GM21717 (cell line): ENCODE results near the gene S100A12.

Source experiments
- ATAC-seq: cut with Tn5 transposase; IDR thresholded peaks from one replicate; pipeline ENCODE4 v1.9.1; 2021; ENCODE audit warnings: mild to moderate bottlenecking, moderate library complexity; ENCODE audit not compliant: unreplicated experiment

S100A12 gene

GRCh38 chr1:153370146-153370545 lies 5.3 kb downstream of the S100A12 start:
- ATAC-seq = no peak

DNA sequence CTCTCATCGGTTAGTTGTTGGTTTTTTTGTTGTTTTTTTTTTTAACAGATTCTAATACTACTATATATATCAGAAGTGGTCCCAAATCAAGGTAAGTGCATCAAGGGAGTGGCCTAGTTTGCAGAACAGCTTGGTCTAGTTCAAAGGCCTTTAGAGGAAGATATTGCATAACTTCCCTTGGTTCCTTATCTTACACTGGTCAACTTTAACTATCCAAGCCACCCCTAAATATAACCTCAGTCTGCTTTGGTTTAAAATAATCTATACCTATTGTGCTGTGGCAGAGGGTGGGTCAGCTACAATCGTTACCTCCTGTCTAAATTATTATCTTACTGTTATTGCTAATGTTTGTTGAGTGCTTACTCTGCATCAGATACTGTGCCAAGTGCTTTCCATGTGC lies 6.9 kb downstream of the S100A12 start:
- no peak for ATAC-seq

- no peak for ATAC-seq
Observed at GRCh38 chr1:153367090-153367489, 8.3 kb downstream of the S100A12 start.

DNA sequence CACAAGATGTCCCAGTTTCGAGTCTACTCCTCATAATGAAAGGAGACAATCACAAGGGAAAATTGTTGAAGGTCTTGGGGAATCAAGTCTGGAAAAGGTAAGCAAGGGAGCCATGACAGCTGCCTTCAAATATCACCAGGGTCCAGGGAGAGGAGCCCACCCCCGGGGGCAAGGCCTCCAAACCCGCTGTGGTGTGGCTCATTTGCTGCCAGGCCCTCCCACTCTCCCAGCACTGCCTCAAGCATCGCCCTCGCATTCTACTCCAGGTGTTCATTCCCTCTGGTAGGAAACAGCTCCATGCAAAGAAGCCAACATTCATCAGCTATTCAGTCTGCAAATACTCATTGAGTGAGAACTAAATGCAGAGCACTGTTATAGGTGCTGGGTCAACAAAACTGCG lies 9.2 kb downstream of the S100A12 start:
- no peak for ATAC-seq

DNA sequence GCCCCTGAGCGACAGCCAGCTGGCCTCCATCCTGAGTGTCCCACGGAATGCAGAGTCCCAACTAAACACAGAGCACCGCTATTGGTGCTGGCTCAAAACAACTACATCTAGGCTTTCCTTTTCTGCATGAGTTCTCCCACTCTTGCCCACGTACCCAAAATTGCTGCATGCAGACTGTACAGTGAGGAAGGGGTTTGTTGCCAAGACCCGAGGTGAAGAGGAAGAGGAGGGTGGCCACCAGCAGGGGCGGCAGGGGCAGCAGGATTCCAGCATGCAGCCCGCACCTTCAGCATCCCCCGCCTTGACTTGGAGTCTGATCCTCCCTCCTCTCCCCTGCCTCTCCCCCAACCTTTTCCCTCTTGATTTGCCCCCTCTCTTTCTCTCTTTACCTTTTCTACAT lies 9.7 kb downstream of the S100A12 start:
- no peak for ATAC-seq

DNA sequence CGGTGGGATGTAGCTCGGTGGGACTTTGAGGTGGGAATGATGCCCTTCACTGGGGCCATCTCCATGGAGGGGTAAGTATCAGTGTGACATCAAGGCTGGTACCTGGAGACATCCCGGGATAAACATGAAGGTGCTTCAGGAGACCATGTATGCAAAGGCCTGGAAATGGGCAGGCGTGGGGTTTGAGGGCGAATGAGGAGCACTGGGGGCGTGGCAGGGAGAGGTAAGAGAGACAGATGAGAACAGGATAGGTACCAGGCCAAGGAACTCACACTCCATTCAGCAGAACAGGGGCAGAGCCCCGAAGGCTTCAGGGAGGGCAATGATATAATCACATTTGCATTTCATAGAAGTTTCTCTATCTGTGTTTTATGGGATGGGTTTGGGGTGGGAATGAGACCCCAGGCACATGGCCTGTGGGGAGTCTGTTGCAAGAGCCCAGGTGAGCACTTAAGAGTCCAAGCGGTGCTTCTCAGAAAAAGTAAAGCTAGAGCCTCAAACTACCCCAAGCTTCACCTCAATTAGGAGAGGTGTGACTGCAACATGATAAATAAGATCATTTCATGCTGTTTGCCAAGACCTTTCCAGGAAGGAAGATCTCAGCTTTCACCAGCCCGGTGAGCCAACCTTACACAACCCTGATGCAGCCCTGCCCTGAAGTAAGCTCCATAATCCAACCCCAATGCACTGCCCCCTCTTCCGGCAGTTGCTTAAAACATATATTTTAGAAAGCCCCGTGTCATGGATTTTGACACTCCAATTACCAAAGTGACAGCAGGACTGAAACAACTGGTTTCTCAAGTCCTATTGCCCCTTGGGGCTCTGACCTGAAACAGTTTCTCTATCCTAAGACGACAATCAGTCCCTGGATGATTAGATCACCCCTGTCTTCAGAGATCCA lies 10.4 kb downstream of the S100A12 start:
- no peak for ATAC-seq

GRCh38 chr1:153364156-153364555 lies 11.3 kb downstream of the S100A12 start:
- no peak for ATAC-seq

DNA sequence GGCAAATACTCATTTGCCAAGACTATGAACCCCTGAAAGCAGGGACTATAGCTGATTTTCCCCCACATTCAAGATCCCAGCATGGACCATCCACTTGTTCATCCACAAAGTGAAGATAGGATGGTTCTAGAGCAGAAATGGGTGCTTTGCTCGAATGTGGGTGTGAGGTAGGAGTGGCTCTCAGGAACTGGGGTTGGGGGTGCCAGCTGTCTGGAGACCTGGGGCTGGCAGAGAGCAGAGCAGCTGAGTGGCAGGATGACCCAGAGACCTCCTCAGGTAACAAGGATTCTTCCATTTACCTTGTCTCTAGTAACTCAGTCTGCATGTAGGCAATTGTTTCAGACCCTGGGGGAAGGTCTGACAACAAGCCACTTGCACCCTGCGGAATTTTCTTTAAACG lies 11.8 kb downstream of the S100A12 start:
- ATAC-seq = no peak

DNA sequence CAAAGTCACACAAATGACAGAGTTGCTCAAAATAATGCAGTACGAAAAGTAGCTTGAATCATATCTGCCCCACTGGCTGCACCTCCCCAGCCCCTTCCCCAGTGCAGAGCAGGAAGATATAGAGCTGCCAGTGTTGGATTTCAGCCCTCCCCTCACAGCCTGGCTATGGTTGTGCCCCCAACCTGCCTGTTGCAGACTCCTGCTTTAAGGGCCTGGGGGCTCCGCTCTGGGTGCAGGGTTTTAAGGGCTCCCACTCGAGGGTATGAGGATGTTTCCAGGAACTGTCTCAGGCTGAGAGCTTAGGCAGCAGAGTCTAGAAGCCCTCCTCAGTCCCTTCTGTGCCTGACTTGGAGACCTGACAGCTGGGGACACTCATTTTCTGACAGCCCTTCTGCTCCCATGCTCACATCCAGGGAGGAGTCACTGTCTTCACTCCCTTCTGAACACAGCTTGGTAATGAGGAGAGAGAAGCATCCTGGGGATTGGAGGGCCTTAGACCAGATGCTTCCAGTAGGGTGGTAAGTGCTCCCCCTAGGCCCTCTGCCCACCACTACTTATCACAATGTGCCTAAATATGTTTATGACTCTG lies 13.1 kb downstream of the S100A12 start:
- ATAC-seq = no peak

DNA sequence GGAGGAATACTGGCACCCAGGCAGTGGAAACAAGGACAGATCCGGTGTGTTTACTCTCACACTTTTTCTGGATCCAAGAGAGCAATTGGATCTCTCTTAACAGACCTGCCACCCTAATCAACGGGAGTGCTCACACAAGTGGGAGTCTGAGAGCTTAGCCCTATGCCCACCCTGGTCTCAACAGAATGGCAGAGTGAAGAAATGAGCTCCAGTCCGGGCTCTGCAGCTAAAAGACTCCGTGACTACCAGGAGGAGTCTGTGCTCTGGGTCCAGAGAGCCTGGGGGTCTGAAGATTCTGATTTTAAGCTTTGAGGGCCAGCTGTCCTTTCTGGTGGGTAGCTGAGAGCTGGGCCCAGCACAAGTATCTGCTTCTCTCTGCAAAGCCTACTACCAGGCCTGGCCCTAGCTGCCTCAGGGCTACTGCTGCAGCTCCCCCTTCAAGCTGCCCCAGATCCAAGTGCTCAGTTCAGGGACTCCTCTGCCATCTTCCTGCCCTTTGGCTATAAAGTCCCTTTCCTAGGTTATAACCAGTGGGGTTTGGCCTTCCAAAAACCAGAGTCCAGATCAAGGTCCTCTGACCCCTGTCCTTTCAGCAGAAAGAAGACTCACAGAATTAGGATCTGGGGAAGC lies 13.8 kb downstream of the S100A12 start:
- ATAC-seq = no peak

- no peak for ATAC-seq
Observed at GRCh38 chr1:153360592-153361479, 14.6 kb downstream of the S100A12 start.

DNA sequence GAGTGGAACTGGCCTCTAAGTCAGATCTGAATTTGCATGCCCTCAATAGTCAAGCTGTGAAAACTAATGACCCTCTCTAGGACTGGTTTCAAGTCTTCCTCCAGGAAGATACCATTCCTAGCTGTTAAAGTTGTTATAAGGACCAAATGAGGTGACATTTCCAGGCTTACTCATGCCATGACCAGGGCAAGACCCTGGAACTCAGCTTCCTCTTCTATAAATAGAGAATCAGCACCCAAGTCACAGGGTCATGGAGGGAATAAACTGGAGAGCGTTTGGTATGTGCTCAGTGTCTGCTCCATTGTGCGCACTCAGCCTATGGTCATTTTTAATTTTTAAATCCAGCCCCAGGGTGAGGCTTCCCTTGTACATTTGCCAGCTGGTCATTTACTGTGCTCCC lies 15.2 kb downstream of the S100A12 start:
- ATAC-seq = no peak

DNA sequence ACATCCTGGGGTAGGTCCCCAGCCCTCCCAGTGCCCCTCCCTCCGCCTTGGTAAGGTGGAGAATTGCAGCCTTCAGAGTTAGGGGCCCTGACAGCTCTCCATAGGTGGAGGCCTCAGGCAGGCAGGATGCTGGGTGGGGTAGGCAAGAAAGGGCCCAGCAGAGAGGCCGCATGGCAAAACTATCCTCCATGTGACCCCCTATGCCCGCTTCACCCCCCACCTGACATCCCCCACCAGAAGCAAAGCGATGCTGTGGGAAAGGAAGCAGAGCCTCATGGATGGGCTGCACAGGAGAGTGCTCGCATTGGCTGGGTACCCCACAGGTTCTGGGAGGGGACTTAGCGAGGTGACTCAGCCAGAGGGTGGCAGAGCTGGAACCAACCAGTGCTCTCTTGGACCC lies 16.2 kb downstream of the S100A12 start:
- ATAC-seq = no peak

DNA sequence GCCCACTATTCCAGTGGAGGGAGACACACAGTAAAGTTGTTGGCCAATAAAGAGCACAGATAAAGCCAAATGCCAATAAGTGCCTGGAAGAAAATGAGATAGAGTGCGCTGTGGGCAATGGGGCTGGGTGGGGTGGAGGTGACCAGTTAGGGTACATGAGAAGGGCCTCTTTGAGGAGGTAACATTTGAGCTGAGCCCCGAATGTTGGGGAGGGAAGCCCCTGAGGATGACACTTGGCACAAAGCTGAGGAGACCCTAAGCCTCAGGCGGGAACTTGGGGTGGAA lies 16.8 kb downstream of the S100A12 start:
- ATAC-seq = no peak

- no peak for ATAC-seq
Observed at GRCh38 chr1:153357853-153358690, 17.3 kb downstream of the S100A12 start, which contains the start of gene S100A9. S100A9 (plus strand) TSS chr1:153357854; CDS start chr1:153358284, 430 bp downstream.

GRCh38 chr1:153357076-153357852 lies 18.2 kb downstream of the S100A12 start:
- no peak for ATAC-seq

DNA sequence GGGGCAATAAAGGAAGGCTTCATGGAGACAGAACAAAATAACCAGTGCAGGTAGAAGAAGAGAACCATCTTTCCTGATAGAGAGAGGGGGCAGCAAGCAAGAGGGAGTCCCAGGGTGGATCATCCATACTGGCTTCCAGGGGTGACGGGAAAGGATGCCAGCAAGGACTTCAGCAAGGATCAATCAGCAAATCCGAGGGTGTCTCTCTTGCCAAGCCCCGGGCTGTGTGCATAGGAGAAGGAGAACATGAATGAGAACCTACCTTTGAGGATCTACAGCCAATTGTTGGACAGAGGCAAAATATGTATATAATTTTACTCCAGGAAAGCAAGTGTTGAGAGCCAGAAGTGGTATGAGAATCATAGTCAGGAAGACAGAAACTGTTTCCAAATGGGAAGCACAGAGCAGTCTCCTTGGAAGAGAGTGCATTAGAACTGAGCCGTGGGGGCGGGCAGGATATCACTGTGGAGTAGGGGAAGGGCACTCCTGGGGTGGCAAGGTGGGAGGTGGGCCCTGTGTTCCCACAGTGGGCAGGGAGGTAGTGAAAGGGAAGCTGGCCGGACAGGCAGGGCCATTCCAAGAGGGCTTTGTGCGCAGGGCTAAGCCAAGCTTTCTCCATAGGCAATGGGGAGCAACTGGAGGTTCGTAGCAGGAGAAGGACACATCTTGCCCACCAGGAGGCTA lies 18.9 kb downstream of the S100A12 start:
- ATAC-seq = no peak

DNA sequence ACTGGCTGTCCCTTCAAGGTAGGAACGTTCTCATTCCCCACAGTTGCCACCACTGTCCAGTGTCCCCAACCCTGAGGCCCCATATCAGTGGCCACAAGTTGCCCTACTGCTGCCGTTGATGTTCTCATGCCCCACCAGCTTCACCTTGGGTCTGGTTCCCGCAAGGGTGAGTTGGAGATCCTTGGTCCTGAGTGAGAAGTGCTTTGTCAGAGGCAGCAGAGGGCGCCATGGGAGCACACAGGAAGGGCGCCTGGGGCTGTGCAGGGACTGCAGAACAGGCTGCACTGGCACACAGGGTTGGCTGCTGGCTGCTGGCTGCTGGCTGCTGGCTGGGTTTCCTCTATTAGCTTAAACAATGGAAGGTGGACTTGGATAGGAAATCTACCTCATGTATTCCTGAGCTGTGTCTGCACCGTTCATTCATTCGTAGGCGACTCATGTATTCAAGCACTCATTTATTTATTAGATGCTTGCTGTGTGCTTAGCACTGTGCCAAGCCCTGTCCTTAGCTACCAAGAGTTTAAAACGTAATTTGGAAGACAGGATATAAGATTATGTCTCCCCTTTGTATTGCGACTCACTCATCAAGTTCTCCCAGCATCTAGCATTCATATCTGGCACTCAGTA lies 19.9 kb downstream of the S100A12 start:
- ATAC-seq = no peak
